ENCODE results near the gene DCST1.

DNA sequence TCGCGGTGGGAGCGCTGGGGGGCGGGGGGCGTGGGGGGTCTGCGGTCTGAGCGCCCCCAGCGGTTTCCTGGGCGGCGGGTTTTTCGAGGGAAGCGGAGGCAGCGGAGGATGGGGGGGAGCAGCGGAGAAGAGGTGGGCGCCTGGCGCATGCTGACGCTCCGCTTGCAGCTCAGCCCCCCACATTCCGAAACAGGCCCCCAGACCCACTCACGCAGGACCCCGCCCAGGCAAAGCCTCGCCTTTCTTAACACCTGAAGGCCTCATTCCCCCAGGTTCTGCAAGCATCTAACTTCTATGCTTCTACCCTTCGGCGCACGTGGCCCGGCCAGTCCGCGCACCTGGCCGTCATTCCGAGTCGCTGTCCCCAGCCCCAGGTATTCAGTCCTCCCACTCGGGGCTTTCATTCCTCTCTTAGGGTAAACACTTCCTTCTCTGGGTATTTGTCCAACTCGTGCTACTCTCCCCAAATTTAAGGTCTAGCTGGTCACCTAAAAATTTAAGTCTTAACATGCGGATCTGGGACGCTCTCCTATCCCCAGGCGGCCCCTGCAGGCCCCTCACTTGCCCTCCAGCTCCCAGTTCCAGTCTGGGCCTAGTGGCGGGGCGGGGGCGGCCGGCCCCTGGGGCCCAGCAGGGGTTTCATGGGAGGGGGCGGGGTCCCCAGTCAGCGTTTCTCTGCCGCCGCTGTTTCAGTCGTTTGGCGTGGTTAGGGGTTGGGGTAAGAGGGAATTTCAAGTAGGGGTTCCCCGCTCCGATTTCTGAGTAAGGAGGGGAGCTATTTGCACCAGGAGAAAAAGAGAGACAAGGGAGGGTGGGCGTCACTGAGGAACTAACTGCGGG, 33.8 kb upstream of the DCST1 start:
- TF ChIP-seq, protein P1, sequence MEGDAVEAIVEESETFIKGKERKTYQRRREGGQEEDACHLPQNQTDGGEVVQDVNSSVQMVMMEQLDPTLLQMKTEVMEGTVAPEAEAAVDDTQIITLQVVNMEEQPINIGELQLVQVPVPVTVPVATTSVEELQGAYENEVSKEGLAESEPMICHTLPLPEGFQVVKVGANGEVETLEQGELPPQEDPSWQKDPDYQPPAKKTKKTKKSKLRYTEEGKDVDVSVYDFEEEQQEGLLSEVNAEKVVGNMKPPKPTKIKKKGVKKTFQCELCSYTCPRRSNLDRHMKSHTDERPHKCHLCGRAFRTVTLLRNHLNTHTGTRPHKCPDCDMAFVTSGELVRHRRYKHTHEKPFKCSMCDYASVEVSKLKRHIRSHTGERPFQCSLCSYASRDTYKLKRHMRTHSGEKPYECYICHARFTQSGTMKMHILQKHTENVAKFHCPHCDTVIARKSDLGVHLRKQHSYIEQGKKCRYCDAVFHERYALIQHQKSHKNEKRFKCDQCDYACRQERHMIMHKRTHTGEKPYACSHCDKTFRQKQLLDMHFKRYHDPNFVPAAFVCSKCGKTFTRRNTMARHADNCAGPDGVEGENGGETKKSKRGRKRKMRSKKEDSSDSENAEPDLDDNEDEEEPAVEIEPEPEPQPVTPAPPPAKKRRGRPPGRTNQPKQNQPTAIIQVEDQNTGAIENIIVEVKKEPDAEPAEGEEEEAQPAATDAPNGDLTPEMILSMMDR (conservative IDR thresholded peaks at IDR 0.05 in 1 of 2, IDR thresholded peaks at IDR 0.05 in 1 of 2; ENCODE audit: low read depth in 1 of 2, low read length in 2 of 2) = no peak
- TF ChIP-seq EZH2 (IDR thresholded peaks at IDR 0.05; ENCODE audit: low read length, missing control alignments) = no peak
